Limb (tissue), 2 donors: Measurements from ENCODE around the gene ZNRD2.
A peak's percentile ranks its signal among the peaks of the same experiment; 100 is the strongest.

Experiments used
- DNase-seq, 2 donors: peaks; one replicate each; pipeline ENCODE4 v3.0.0-alpha.2; 2016; ENCODE audit errors: extremely low spot score in 2 of 2

Gene ZNRD2

DNA sequence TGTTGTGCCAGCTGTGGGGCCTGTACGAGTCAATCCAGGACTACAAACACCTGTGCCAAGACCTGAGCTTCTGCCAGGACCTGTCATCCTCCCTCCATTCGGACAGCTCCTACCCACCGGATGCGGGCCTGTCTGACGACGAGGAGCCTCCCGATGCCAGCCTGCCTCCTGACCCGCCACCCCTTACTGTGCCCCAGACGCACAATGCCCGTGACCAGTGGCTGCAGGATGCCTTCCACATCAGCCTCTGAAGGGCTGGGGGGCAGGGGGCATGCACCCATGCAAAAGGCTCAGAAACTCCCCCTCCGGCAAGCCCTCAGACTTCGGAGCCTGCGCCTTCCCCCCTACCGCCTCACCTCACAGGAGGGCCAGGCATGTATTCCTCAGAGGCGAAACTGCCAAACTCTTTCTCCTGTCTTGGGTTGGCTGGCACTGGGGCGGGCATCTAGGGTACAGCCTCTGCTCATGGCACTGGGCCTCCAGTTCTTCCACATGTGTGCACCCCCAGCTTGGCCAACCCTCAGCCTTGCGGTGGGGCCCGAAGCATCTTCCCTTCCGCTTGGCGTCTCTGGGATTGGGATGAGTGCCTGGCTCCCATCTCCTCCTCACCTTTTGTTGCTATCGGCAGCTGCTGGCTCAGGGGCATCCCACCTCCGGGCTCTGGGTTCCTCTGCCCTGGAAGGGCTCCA lies 3.3 kb downstream of the ZNRD2 start:
- no peak for DNase-seq

DNA sequence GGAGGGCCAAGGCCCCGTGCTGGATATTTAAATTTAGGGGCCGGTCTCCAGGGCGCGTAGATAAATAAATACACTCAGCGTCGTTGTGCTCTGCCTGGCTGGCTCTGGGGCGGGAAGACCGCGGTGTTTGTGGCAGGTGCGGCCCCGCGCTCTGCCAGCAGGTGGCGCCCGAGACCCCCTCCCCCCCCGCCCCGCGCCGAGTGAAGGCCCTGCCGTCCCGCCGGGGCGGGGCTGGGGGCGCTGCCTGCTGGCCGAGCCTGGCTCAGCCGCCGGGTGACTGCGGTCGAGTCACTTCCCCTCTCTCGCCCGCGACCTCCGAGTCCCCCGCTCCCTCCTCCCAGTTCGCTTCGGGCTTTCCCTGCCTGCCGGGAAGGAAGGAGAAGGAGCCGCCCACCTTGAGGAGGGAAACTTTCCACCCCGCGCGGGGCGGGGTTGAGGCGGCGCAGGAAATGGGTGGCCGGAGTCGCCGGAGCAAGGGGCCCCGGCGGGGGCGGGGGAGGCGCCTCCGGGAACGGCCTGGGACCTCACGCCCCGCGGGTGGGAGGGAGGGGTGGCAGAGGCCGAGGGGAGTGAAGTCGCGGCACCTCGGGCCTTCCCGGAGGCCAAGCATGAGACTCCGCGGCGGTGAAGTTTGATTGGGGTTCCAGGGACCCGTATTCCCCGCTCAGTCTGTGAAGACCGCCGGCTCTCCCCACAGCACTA lies 4.0 kb downstream of the ZNRD2 start:
- DNase-seq: peak; percentile 88 to 95

DNA sequence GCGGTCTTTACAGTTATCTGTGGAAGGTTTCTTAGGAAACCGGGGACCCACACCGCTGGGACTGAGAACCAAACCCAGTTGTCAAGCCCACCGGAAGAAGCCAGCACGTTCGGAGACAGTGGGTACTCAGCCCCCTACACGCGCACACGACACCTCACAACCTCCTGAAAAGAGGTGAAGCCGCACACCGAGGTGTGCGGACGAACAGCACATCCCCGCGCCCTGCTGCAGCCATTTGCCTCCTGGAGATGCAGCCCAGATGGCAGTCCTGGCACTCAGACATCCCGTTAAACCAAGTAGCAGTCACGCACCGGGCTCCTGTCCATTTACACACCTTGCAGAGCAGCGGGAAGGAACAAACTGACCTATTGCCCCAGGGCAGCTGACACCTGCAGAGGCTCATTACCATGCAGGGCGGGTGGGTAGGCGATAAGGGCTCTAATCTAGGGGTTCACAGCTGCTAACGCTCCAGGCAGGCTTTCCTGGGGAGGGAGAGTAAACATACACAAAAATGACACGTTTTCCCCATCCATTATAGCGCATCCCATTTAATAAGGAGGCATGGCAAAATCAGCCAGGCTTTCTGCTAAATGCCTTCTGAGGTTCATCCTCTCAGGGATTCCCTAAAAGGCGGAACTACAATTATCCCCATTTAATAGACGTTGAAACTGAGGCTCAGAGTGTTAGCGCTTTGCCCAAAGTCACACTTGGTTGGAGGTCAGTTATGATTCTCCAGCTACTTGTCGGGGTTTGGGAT lies 4.7 kb downstream of the ZNRD2 start:
- no peak for DNase-seq

DNA sequence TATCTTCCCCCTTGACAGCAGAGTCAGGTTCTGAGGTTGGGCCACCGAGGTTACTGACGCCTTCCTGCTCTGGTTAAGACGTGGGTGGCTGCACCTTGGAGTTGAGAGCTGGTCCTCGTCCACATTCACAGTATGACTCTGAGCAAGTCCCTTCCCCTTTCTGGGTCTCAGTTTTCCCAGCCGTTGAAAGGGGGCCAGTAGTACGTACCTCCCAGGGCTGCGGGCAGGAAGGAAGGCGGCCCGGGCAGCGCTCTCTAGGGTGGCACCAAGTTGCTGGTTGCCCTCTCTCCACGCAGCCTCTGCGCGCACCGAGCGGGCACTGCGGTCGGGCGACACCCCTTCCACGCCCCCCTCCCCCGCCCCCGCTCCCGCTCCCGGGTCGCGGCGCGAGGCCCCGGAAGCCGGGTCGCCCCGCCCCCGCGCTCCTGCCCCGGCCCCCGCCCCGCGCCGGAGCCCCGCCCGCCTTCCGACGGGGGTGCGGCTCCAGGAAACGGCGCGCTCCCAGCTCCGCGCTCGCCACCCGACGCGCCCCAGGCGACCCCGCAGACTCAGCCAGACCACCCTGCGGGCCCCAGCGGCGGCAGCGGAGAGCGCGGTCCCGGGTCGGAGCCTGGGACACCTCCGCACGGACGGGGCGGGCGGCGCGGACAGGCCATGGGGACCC lies 5.4 kb downstream of the ZNRD2 start, which contains the start of gene EHBP1L1:
Gene EHBP1L1, plus strand, starts transcription at position 486 of the 664 bp plus-strand sequence. CDS start 250 bp downstream, outside the sequence.
- peak in 1 of 2 donors; percentile 75 for DNase-seq

DNA sequence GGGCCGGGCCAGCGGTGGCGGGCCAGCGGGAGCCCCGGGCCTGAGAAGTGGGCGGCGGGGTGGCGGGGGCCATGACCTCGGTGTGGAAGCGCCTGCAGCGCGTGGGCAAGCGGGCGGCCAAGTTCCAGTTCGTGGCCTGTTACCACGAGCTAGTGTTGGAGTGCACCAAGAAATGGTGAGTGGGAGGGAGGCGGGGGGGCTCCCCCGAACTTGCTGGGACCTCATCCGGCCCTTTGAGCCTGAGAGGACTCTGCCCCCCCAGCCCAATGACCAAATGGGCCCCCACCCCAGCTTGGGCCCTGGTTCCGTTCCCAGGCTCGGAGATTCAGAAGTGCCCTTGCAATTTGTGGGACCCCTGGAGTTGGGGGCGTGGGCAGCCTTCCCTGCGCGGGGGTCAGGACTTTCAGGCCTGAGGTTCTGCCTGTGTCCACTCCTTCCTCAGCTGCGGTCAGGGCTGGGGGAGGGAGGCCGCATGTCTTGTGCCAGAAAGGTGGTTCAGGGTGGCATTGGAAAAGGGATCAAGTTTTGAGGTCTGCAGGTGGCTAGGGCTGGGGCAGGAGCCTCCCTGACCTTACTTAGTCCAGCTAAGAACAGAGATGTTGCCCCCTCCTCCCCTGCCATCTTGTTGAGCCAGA lies 6.1 kb downstream of the ZNRD2 start:
- DNase-seq: no peak

DNA sequence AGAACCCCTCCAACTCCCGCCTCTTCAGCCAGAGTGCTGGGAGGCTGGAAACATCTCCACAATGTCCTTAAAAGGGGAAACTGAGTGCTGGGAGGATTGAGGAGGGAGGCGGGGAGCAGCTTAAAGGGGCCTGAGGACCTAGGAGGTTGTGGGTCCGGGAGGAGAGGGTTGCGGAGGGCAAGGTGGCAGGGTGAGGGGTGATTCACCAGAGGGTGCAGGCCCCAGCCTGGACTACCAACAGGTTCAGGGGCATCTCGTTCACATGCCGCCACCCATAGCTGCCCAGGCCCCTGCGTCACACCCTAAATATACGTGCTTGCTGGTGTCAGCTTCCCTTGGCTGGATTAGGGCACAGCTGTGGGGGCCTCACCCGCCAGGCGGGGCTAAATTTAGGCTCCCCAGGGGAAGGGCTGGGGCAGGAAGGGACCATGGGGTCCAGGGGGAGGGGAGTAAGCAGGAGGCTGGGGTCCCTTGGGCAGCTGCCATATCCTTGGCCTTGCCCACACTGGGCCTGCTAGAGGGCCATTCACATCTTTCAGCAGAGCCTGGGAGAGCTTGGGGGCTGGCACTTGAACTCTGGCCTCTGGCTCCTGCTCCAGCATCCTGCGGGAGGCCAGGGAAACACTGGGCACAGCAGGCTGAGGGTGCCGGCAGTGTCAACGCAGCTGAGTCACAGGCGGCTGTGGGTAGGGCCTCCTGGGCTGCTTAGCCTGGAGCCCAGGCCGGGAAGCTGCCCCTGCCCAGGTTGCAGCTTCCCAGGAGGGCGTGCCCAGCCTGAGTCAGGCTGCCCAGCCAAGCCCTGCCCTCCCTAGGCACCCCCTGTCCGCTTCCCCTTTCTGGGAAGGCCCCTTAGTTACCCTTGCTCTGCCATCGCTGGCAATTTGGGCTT lies 6.8 kb downstream of the ZNRD2 start:
- no peak for DNase-seq

DNA sequence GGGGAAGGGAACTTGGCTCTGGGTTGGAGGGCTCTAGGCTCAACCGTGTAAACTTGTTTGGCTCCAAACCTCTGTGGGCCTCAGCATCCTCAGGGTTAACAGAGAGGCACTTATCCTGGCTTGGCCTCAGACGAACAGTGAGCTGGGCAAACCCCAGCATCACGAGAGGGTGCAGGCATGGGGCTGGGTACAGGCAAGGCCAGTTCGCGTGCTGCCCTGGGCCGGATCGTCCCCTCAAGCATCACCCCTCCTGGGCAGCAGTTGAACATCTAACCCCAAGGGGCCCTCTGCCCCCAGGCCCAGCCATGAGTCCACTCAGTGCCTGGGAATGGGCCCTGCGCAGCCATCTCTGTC lies 7.5 kb downstream of the ZNRD2 start:
- no peak for DNase-seq

DNA sequence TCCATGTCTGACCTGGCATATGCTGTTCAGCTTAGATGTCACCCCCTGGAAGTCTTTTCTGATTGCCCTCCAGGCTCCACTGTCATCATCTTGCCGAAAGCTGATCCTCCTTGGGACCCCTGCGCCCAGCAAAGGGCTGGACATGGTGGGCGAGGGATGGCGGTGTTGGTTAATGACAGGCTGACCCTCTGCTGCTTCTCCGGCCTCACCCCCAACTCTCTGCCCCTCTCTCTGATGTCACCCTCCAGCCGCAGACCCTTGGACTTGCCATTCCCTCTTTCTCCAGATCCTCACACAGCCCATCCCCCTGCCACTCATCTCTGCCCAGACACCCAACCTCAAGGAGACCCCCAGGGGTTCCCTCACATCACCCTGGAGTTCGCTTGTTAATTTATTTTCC lies 7.9 kb downstream of the ZNRD2 start:
- no peak for DNase-seq

DNA sequence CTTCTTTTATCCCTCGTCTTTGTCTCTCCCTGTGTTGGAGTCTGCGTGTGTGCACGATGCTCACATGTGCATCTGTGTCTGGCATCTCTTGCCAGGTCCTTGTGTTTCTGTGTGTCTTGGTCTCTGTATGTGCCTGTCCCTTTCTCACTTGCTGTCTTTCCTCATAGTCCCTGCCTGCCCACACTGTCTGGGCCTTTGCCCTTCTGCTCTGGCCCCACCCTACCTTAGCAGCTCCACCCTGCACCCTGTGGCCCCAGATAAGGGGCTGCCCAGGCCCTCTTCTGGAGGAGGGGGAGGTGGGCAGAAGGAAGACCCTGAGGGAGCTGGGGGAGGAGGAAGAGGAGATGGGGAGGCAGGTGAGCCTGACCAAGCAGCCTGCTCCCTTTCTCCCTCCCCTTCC lies 8.4 kb downstream of the ZNRD2 start:
- DNase-seq: no peak

DNA sequence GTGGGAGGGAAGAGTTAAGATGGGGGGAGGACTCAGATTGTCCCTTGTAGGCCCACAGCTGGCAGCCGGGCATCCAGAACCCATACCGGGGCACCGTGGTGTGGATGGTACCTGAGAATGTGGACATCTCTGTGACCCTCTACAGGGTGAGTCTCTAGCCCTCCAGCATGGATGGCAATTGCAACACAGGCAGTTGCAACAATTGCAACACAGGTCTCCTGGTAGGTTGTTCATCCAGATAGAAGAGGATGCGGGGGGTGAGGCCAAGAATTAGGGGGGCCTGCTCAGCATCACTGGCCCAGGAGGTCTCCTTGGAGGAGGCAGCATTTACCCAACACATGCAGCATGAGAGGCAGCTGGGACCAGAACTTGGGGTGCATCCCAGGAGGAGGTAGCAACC lies 9.0 kb downstream of the ZNRD2 start:
- DNase-seq: no peak

DNA sequence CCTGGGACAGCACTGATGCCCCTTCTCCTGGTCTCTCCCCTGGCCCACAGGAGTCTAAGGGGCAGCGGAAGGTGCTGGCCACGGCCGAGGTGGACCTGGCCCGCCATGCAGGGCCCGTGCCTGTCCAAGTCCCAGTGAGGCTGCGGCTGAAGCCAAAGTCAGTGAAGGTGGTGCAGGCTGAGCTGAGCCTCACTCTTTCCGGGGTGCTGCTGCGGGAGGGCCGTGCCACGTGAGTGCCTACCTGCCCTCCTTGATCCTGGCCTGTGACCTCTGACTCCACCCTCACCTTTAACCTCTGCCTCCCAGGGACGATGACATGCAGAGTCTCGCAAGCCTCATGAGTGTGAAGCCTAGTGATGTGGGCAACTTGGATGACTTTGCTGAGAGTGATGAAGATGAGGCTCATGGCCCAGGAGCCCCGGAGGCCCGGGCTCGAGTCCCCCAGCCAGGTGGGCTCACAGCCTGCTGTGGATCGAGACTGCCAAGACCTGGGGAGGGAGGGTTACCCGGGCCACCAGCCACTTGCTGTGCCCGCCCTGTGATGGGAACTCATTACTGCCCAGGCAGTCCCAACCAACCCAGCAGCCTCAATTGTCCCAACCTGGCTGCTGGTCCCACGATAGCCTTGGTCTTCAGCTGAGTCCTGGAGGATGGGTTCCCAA lies 9.9 kb downstream of the ZNRD2 start:
- DNase-seq: no peak

DNA sequence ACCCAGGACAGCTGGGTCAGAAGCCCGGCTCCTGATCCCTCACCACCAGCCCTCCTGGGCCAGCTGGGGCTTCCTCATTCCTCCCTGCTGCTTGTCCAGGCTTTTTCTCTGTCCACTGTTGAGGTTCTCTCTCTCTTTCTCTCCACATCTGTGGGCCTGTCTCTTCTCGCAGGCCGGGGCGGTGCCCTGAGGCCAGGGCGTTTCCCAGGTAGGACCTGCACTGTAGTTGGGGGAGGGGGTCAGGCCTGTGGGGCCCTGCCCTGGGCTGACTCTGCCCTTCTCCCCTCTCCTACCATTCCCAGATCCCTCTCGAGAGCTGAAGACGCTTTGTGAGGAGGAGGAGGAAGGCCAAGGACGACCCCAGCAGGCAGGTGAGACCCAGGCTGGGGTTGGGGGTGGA lies 10.5 kb downstream of the ZNRD2 start:
- no peak for DNase-seq

DNA sequence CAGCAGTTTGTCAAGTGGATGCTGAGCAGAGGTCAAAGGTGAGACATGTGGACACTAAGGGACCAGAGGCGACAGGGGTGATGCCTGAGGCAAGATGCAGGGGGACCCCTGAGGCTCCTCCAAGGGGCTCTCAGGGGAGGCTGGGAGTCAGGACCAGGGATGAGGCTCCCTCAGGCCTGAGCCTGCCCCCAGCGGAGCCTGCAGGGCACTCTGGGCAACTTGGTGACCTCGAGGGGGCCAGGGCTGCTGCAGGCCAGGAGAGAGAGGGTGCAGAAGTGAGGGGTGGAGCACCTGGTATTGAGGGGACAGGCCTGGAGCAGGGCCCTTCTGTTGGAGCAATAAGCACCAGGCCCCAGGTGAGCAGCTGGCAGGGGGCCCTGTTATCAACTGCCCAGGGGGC lies 11.7 kb downstream of the ZNRD2 start:
- no peak for DNase-seq

DNA sequence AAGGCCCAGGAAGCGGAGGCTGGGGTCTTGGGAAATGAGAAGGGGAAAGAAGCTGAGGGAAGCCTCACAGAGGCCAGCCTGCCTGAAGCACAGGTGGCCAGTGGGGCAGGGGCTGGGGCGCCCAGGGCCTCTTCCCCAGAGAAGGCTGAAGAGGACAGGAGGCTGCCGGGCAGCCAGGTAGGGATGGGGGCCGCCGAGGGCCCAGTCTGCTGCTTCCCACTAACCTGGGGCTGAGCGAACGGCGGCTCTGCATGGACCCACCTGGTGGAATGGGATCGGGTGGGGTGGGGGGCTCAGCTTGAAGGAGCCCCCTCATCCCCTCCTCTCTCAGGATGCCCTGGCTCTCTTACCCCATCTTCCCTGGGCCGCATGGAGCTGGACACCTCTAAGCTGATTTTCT lies 13.3 kb downstream of the ZNRD2 start:
- DNase-seq: no peak

DNA sequence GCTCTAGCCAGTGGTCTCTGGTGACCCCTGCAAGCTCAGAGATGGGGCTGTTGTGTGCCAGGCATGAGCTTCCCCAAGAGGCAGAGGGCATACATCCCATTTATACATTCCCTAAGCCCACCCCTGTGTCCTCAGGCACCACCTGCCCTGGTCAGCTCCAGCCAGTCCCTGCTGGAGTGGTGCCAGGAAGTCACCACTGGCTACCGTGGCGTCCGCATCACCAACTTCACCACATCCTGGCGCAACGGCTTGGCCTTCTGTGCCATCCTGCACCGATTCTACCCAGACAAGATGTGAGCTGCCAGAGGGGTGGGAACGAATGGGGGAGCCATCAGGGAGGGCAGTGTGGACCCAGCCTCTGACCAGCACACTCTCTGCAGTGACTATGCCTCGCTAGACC lies 13.8 kb downstream of the ZNRD2 start:
- DNase-seq: no peak

DNA sequence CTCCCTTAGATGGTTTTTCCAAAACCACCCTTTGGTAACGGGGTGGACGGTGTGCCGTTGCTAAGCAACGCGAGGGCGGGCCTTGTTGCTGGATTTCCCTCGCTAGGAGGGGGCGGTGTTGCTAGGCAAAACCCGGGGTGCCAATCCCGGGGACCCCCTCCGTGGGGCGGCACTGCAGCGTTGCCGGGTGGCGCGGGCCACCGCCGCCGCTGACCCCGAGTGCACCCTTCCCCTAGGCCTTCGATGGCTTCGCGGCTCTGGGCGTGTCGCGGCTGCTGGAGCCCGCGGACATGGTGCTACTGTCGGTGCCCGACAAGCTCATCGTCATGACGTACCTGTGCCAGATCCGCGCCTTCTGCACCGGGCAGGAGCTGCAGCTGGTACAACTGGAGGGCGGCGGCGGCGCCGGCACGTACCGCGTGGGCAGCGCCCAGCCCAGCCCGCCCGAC lies 14.5 kb downstream of the ZNRD2 start:
- peak in 1 of 2 donors; percentile 45 for DNase-seq

DNA sequence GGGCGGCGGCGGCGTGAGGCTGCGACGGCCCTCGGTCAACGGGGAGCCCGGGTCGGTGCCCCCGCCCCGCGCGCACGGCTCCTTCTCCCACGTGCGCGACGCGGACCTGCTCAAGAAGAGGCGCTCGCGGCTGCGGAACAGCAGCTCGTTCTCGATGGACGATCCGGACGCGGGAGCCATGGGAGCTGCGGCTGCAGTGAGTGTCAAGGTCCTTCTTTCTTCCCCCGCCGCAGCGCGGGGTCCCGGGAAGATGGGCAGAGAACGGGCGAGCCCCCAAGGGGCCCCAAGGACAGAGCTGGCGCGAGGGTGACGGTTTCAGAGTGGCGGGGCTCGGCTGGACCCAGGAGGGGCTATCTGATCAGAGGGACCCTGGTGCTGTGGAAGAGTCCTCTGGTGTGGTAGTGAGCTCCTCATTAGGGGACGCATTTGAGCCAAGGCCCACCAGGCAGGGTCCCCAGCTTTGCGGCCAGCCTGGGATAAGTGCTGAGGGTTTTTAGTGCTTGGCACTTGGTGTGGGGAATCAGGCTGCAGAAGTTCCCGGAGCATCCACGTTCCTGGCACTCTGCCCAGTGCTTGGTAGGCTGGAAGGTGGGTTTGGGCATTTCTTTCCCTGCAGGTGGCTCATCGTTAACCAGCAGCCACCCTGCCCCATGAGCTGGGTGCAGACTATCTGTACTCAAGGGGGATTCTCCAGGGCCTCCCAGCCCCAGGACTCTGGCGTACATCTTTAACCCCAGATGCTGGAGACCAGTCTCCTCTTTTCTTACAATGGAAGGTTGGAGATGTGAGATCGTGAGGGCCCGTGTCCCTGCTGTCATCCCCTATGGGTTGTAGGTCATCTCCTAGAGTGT lies 15.3 kb downstream of the ZNRD2 start:
- DNase-seq: no peak

DNA sequence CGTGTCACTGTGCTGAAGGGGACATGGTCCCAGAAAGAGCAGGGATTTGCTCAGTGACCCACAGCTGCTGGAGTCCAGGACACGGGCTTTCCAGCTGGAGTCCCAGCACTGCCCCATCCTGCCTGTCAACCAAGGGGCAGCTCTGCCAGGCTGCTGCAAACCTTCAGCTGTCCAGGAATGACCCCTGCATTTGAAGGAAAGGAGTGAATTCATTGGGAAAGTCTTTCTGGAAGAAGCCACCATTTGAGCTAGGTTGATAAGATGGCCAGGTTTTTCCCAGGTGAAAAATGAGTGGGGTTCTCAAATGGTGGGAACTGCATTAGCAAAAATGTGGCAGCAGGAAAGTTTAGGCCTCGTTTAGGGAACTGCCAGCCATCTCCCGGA lies 16.0 kb downstream of the ZNRD2 start:
- no peak for DNase-seq

DNA sequence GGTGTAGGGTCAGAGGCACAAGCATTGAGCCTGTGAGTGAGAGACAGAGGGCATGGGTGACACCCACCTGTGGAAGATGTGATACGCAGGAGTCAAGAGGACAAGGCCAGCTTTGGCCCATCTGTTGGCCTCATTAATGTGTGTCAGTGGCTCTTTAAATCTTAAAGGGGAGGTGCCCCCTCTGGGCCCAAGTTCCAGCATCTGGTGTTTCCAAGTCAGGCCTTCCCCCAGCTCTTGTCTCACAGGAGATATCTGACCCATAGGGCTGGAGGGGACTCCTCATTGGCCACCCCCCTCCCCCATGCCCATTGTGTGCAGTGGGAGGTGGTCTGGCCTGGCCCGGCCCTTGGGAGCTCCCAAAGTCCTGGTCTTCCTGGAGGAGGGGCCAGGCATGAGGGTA lies 16.4 kb downstream of the ZNRD2 start:
- no peak for DNase-seq
